MM.1S (cell line): ENCODE measurements around the gene MMP19.

Experiments
- EZH2 ChIP-seq: fragments of 300-600 bp; sonication (generic); optimal IDR thresholded peaks from 2 replicates; pipeline ENCODE3; 2017; ENCODE audit warnings: low read depth, mild to moderate bottlenecking, antibody characterized with exemption, low read length, mixed read lengths
- EZH2phosphoT487 ChIP-seq: fragments of 300-600 bp; sonication (generic); IDR thresholded peaks from 2 replicates; pipeline ENCODE4 v1.6.1; 2018; ENCODE audit warnings: antibody characterized with exemption, low read length
- TF ChIP-seq, protein P1 (sequence below): fragments of 300-600 bp; sonication (generic); IDR thresholded peaks from 2 replicates; pipeline ENCODE4 v1.5.1; 2016; ENCODE audit warnings: antibody characterized with exemption, low read length, mixed read lengths

- TF ChIP-seq, protein P1, sequence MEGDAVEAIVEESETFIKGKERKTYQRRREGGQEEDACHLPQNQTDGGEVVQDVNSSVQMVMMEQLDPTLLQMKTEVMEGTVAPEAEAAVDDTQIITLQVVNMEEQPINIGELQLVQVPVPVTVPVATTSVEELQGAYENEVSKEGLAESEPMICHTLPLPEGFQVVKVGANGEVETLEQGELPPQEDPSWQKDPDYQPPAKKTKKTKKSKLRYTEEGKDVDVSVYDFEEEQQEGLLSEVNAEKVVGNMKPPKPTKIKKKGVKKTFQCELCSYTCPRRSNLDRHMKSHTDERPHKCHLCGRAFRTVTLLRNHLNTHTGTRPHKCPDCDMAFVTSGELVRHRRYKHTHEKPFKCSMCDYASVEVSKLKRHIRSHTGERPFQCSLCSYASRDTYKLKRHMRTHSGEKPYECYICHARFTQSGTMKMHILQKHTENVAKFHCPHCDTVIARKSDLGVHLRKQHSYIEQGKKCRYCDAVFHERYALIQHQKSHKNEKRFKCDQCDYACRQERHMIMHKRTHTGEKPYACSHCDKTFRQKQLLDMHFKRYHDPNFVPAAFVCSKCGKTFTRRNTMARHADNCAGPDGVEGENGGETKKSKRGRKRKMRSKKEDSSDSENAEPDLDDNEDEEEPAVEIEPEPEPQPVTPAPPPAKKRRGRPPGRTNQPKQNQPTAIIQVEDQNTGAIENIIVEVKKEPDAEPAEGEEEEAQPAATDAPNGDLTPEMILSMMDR: no peak
- TF ChIP-seq EZH2 (no peak), EZH2phosphoT487 (no peak)
Measured at GRCh38 chr12:55831447-55831815, 11.3 kb downstream of the MMP19 start.
